HK-2 (cell line): ENCODE results near the gene MX2.
"Not testable (repeated sequence)": the region's sequence is repeated elsewhere in the genome, so short reads cannot be mapped to it uniquely, and the experiment has no call there.

Source experiments
- DNase-seq: peaks from one replicate; pipeline ENCODE4 v3.0.0-alpha.2; 2018; ENCODE audit not compliant: unreplicated experiment

Gene MX2

GRCh38 chr21:41361786-41362604, at the start of gene MX2:
Gene MX2, plus strand, starts transcription at chr21:41362027. Its CDS starts 14,880 bp downstream, at chr21:41376907.
- DNase-seq = no peak

- not testable (repeated sequence) for DNase-seq
These were observed 48.3 kb upstream of the MX2 start for GRCh38 chr21:41313285-41314164.

- no peak for DNase-seq
These were observed 46.1 kb upstream of the MX2 start for GRCh38 chr21:41315726-41316125.

- no peak for DNase-seq
These were observed 45.4 kb upstream of the MX2 start, which contains the start of gene FAM3B for GRCh38 chr21:41316200-41317062. Gene FAM3B, plus strand, starts transcription at chr21:41316801. Its CDS starts 79 bp downstream, at chr21:41316880.

GRCh38 chr21:41317063-41317392, 44.8 kb upstream of the MX2 start:
- DNase-seq = no peak

- no peak for DNase-seq
These were observed 44.4 kb upstream of the MX2 start for GRCh38 chr21:41317458-41317857.

GRCh38 chr21:41318218-41318617, 43.6 kb upstream of the MX2 start:
- DNase-seq = no peak

- no peak for DNase-seq
These were observed 42.6 kb upstream of the MX2 start for GRCh38 chr21:41319273-41319672.

GRCh38 chr21:41321211-41321907, 40.5 kb upstream of the MX2 start:
- DNase-seq = no peak

- DNase-seq = no peak
These were observed 39.8 kb upstream of the MX2 start for GRCh38 chr21:41321908-41322495.

- no peak for DNase-seq
These were observed 39.1 kb upstream of the MX2 start for GRCh38 chr21:41322496-41323382.

- DNase-seq = no peak
These were observed 36.5 kb upstream of the MX2 start for GRCh38 chr21:41325138-41325912.

GRCh38 chr21:41326414-41327080, 35.3 kb upstream of the MX2 start:
- DNase-seq = no peak

- DNase-seq = no peak
These were observed 34.1 kb upstream of the MX2 start for GRCh38 chr21:41327753-41328152.

- DNase-seq = no peak
These were observed 32.9 kb upstream of the MX2 start for GRCh38 chr21:41328660-41329607.

GRCh38 chr21:41333752-41334151, 28.1 kb upstream of the MX2 start:
- DNase-seq = no peak

- no peak for DNase-seq
These were observed 24.3 kb upstream of the MX2 start for GRCh38 chr21:41337515-41337914.
